Right cardiac atrium (tissue), 5 donors: Measurements from ENCODE around the gene PYGO2. TPM values are rescaled to one million over a fixed set of nuclear protein-coding genes. Genes with fewer than 3 reads are reported as not detected.
"Not testable (repeated sequence)": the region's sequence is repeated elsewhere in the genome, so short reads cannot be mapped to it uniquely, and the experiment has no call there.

Source experiments
- ATAC-seq, 2 donors: fragments of 200-7000 bp; cut with Tn5 transposase; one replicate each; pipeline versions ENCODE4 v1.8.0 to v1.9.1; 2020; ENCODE audit warnings: moderate library complexity in 2 of 2, mild to moderate bottlenecking in 1 of 2
- DNase-seq, 3 donors: peaks; one replicate each; pipeline ENCODE4 v3.0.0-alpha.2; 2020
- H3K27ac ChIP-seq: one replicate; pipeline ENCODE4 v1.5.1; 2013; ENCODE audit warnings: mild to moderate bottlenecking, low read length, control low read depth, moderate library complexity
- H3K27me3 ChIP-seq: one replicate; pipeline ENCODE4 v1.6.1; 2013; ENCODE audit not compliant: control insufficient read depth, insufficient read depth
- H3K4me1 ChIP-seq: one replicate; pipeline ENCODE4 v1.6.1; 2013; ENCODE audit warnings: low read length; ENCODE audit not compliant: control insufficient read depth, insufficient read depth
- H3K4me3 ChIP-seq: one replicate; pipeline ENCODE4 v1.5.1; 2013; ENCODE audit warnings: low read length, control low read depth
- H3K9me3 ChIP-seq: one replicate; pipeline ENCODE4 v1.6.1; 2013; ENCODE audit warnings: low read length; ENCODE audit not compliant: control insufficient read depth
- WGBS: extraction: QIAGEN DNeasy Blood & Tissue Kit; methylation state at CpG from one replicate; pipeline ENCODE4 v1.1.7; 2013; 5-methylcytosine and 5-hydroxymethylcytosine counted together
- intact Hi-C, 4 donors: fragments of 100-400 bp; cut with DNase I; formaldehyde crosslinking; loops; one replicate each; pipeline versions ENCODE4 v1.11.0 to v1.14.0; 2022 to 2023
- polyA plus RNA-seq: library from polyadenylated mRNA; stranded (reverse); fragments of 200-250 nt; gene quantifications from one replicate; pipeline ENCODE4 v1.2.3, GENCODE V29; 2013
- total RNA-seq, 4 donors: library from RNA; stranded (reverse); fragmentation: NEBNext Ultra II Directional; extraction: Animal tissue kit (Norgen Biotek cat#: 25700); gene quantifications; one replicate each; pipeline ENCODE4 v1.2.1, GENCODE V29; 2021
- donor health status: healthy with polysubstance abuse.
- donor health status: DM: no; HTN: yes; CAD: no.
- donor health status: DM: no; HTN: no; CAD: no.
- donor health status: DM: no; HTN: yes; CAD: no; lungs with severe emphysema.
- donor health status: DM: yes; HTN: yes; CAD: no.

The PYGO2 gene
- total and polyA plus RNA-seq, 5 donors, result 14.3 to 22.0 (median 18.5) TPM

DNA sequence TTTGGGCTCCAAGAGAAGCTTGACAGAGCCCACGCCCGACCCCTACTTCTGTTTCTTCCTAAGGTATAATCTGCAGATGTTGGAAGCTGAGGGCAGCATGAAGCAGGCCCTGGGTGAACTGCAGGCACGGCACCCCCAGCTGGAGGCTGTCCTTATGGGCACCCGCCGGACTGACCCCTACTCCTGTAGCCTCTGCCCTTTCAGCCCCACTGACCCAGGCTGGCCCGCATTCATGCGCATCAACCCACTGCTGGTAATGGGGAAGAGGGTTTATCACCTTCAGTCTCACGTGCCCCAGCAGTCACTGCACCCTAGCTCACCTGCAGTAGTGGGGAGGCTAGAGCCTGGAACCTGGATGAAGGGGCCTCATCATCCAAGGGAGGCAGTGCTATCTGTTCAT is 28.7 kb upstream of the PYGO2 start:
- WGBS, result 93% methylated on average over 8 of the region's 8 CpGs
- H3K27ac ChIP-seq, result no peak overlapping the region
- H3K9me3 ChIP-seq, result no peaks in the 10 kb centered on the region
- H3K4me3 ChIP-seq, result no peak overlapping the region
- ATAC-seq (no peak), DNase-seq (peak in 2 of 3 donors; percentile 27 to 33)
- intact Hi-C loops, result no loop called here
- no peaks in the 10 kb centered on the region for H3K27me3 ChIP-seq
- H3K4me1 ChIP-seq, result peaks cover 1% of the 10 kb centered on the region

DNA sequence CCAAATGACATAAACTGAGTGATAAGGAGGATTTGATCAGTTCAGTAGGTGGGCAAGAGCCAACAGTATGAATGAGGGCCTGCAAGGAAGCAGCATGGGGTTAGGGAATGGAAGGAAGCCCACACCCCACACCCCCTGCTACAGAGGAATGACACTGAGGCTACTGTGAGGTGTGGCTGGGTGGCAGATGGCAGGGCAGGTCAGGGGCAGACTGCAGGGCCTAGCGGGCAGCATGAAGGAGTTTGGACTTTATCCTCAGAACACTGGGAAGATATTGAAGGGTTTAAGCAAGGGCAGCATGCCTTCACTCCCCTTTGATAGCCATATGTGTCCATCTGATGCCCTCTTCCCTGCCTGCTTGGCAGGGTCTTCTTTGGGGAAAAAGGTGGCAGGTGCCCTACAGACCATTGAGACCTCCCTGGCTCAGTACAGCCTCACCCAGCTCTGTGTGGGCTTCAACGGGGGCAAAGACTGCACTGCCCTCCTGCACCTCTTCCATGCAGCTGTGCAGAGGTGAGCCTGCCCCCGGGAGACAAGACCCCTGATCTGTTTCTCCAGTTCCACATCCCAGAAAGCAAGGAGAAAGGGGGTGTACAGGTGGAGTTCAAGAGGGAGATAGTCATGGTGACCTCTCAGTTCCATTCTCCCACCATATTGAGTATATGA is 27.7 kb upstream of the PYGO2 start:
- DNase-seq, result peak in 1 of 3 donors; percentile 18
- intact Hi-C loops, result no loop called here
- Histone ChIP-seq H3K27ac (no peak overlapping the region), H3K4me1 (peaks cover 1% of the 10 kb centered on the region), H3K27me3 (no peaks in the 10 kb centered on the region), H3K4me3 (no peak overlapping the region), H3K9me3 (no peaks in the 10 kb centered on the region)
- WGBS, result 82% methylated on average over 3 of the region's 3 CpGs
- ATAC-seq, result no peak

DNA sequence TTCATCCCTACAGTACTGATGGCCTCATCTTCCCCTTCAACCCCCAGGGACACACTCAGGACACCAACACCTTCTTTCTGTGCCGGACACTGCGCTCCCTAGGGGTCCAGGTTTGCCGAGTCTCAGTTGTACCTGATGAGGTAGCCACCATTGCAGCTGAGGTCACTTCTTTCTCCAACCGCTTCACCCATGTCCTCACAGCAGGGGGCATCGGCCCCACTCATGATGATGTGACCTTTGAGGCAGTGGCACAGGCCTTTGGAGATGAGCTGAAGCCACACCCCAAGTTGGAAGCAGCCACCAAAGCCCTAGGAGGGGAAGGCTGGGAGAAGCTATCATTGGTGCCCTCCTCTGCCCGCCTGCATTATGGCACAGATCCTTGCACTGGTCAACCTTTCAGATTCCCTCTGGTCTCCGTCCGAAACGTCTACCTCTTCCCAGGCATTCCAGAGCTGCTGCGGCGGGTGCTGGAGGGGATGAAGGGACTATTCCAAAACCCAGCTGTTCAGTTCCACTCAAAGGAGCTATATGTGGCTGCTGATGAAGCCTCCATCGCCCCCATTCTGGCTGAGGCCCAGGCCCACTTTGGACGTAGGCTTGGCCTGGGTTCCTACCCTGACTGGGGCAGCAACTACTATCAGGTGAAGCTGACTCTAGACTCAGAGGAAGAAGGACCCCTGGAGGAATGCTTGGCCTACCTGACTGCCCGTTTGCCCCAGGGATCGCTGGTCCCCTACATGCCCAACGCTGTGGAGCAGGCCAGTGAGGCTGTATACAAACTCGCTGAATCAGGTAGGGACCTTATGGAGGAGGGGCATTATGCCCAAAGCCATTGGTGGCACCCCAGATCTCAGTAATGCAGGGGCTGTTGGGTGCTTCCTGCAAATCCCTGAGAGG is 26.7 kb upstream of the PYGO2 start:
- ATAC-seq (no peak), DNase-seq (peak in 2 of 3 donors; percentile 18 to 49)
- H3K4me3 ChIP-seq, result no peak overlapping the region
- H3K27ac ChIP-seq, result no peak overlapping the region
- H3K9me3 ChIP-seq, result no peaks in the 10 kb centered on the region
- intact Hi-C loops, result no loop called here
- peaks cover 4% of the 10 kb centered on the region for H3K4me1 ChIP-seq
- no peaks in the 10 kb centered on the region for H3K27me3 ChIP-seq
- 87% methylated on average over 17 of the region's 17 CpGs for WGBS

DNA sequence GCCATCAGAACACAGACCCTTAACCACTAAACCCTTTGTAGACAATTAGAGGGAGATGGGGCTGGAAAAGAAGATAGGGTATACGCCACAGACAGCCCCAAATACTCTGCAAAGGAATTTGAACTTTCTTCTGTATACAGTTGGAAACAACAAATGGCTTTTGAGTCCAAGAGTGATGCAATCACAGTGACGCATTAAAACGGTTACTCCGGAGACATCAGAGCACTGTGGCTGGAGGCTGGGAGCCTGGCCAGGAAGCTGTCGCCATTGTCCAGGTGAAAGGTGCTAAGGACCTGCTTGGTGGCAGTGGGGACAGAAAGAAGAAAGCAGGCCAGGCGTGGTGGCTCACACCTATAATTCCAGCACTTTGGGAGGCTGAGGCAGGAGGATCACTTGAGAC is 25.7 kb upstream of the PYGO2 start:
- 62% methylated on average over 6 of the region's 6 CpGs for WGBS
- Histone ChIP-seq H3K9me3 (no peaks in the 10 kb centered on the region), H3K27me3 (no peaks in the 10 kb centered on the region), H3K27ac (no peak overlapping the region), H3K4me1 (peaks cover 6% of the 10 kb centered on the region), H3K4me3 (no peak overlapping the region)
- intact Hi-C loops, result no loop called here
- DNase-seq (peak in 1 of 3 donors; percentile 21), ATAC-seq (no peak)

DNA sequence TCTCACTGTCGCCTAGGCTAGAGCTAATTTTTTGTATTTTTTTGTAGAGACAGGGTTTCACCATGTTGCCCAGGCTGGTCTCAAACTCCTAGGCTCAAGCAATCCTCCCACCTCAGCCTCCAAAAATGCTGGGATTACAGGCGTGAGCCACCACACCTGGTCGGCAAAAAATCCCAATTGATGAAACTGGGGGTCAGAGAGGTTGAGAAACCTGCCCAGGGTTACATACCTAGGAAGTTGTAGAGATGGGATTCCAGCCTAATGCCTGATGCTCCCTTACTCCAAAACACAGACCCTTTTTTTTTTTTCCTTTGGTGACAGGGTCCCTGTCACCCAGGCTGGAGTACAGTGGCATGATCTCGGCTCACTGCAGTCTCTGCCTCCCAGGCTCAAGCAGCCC is 25.2 kb upstream of the PYGO2 start:
- ATAC-seq, H3K4me3 ChIP-seq, H3K27ac ChIP-seq, H3K4me1 ChIP-seq, intact Hi-C loops, H3K9me3 ChIP-seq, DNase-seq, H3K27me3 ChIP-seq: not testable (repeated sequence)
- WGBS, result 91% methylated on average over 4 of the region's 4 CpGs

DNA sequence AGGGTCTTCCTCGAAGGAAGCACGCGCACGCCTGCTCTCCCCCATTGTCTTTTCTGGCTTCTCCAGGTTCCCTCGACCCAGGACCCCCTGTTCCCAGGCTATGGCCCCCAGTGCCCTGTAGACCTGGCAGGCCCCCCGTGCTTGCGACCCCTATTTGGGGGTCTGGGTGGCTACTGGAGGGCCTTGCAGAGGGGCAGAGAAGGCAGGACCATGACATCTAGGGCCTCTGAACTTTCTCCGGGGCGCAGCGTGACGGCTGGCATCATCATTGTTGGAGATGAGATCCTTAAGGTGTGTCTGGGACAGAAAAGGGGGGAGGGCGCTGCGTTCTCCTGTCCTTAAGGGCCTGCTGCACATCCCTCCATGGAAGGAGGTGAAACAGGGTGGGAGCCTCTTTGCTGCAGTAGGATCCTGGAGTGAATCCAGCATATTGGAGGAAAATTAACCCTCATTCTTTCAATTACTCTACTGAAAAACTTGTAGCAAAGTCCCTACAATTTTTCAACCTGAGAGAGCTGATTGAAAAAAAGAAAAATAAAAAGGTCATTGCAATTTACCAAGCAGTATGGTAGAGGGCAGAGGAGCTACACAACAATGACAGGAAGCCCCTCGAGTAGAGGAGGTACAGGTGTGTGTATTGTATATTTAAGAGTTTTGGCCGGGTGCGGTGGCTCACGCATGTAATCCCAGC is 22.3 kb upstream of the PYGO2 start:
- H3K4me3 ChIP-seq, result peak overlapping the region; percentile 91
- H3K4me1 ChIP-seq, result peaks cover 7% of the 10 kb centered on the region
- H3K27me3 ChIP-seq, result no peaks in the 10 kb centered on the region
- peak in 1 of 3 donors; percentile 40 for DNase-seq
- intact Hi-C loops, result no loop called here
- H3K27ac ChIP-seq, result no peak overlapping the region
- WGBS, result 16% methylated on average over 17 of the region's 17 CpGs
- ATAC-seq, result no peak
- no peaks in the 10 kb centered on the region for H3K9me3 ChIP-seq

DNA sequence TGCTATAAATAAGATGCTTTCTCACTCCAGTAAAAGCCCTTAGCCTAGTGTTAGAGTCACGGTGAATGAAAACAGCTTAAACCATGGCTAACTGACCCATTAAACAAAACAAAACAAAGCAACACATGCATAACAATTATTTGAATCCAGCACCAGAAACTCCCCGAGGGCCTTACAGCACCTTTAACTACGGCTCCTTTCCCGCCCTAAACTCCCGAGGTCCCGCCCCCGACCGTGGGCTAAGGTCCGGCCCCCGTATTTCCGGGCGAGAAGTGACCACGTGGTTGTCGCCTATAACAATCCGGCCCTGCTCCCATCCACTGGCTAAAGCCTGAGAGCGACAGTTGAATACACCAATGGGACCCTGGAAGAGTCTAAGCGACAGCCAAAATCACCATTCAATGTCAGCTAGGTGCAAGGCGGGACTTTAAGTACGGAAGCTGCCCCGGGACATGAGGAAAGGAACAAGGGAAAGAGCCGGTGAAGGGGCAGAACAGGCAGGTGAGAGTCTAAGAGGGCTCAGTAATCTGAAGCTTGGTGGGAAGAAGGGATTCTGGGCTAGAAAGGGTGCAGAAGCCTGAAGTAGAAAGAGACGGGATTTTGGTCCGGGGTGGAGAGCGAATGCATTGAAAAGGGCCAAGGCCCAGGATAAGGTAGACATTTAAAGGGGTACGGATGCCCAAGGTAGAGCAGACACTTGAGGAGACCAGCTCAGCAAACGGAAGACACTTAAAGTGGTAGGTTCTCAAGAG is 21.5 kb upstream of the PYGO2 start, which contains the start of gene FLAD1:
TSS of gene FLAD1 (plus strand) at position 448 of the 752 bp plus-strand sequence. CDS start 351 bp downstream, outside the sequence.
- WGBS, result under 1% methylated on average over 26 of the region's 26 CpGs
- H3K27ac ChIP-seq, result peak within 1 kb of the TSS; percentile 46
- peak; percentile 100 for ATAC-seq
- H3K27me3 ChIP-seq, result no peaks in the 10 kb centered on the region
- DNase-seq, result peak; percentile 92 to 97 (median 96)
- intact Hi-C loops, result no loop called here
- no peaks in the 10 kb centered on the region for H3K9me3 ChIP-seq
- peaks cover 7% of the 10 kb centered on the region for H3K4me1 ChIP-seq
- peak within 1 kb of the TSS; percentile 91 for H3K4me3 ChIP-seq

DNA sequence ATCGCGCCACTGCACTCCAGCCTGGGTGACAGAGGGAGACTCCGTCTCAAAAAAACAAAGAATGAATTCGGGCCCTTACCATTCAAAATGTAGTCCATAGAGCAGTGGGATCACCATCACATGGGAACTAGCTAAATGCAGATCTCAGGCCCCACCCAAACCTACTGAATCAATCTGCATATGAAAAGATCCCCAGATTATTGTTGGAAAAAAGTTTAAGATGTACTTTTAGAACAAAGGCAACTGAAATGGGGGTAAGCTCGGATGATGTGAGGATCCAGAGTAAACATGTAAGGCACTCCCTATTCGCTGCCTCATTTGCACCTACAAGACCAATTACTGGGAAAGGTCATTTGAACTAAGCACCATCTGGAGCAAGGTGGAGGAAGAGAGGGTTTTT is 20.8 kb upstream of the PYGO2 start:
- H3K4me3 ChIP-seq, result peak overlapping the region; percentile 91
- 64% methylated on average over 6 of the region's 6 CpGs for WGBS
- DNase-seq, result no peak
- no peaks in the 10 kb centered on the region for H3K27me3 ChIP-seq
- peaks cover 6% of the 10 kb centered on the region for H3K4me1 ChIP-seq
- no peak overlapping the region for H3K27ac ChIP-seq
- ATAC-seq, result no peak
- intact Hi-C loops, result no loop called here
- H3K9me3 ChIP-seq, result no peaks in the 10 kb centered on the region

DNA sequence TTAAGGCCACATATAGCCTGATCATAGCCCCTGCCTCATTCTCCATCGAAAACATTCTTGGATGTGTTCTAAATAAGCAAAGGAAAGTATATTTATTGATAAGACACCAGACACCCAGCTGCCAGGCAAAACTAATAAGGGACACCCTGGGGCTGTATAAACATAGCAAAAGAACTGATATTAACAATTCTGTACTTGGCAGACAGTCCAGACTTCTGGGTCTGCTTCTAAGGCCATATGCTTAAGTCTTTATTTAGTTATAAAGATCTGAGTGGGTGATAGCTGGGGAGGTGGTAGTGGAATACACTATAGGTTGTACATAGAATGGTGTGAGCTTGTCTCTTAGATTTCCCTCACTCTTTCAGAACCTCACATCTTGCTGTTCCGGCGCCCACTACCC is 16.8 kb upstream of the PYGO2 start:
- DNase-seq (no peak), ATAC-seq (no peak)

DNA sequence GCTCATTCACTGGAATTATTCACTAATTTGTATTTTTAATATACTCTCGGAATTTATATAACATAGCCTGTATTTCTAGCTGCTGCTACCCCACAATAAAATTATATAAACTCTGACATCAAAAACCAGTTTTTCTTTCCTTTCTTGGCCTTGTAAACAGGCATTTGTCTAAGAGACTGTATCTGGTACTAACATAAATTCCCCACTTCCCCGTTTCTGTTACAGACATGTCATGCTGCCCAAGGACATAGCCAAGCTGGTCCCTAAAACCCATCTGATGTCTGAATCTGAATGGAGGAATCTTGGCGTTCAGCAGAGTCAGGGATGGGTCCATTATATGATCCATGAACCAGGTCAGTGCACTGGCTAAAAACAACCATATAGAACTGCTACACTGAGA is 16.2 kb upstream of the PYGO2 start:
- WGBS, result 69% methylated on average over 3 of the region's 3 CpGs
- not testable (repeated sequence) for H3K27ac ChIP-seq, H3K4me3 ChIP-seq, H3K9me3 ChIP-seq, ATAC-seq, H3K4me1 ChIP-seq, H3K27me3 ChIP-seq, DNase-seq
- intact Hi-C loops, result loop anchor here in 1 of 4 donors (10.0 kb wide), 1 partner anchor 87 kb away; the partner anchor contains the start of gene EFNA4

More for the DNA sequence above, 16.8 kb upstream of the PYGO2 start:
- Histone ChIP-seq H3K9me3 (no peaks in the 10 kb centered on the region), H3K4me3 (no peak overlapping the region), H3K27ac (no peak overlapping the region), H3K4me1 (peaks cover 4% of the 10 kb centered on the region), H3K27me3 (no peaks in the 10 kb centered on the region)
- intact Hi-C loops, result loop anchor here in 1 of 4 donors (10.0 kb wide), 1 partner anchor 86 kb away; the partner anchor contains the start of gene EFNA4
- 95% methylated on average over 3 of the region's 3 CpGs for WGBS
